Stimulated activated CD4-positive, alpha-beta T cell treated with anti-CD3 and anti-CD28 coated beads, Interleukin-15, amount 100 ng/mL, for 1 hour (primary cell): Measurements from ENCODE around the gene NLRC5.

ENCODE experiments used
- DNase-seq, 2 donors: peaks; one replicate each; pipeline ENCODE4 v3.0.0-alpha.2; 2020; ENCODE audit warnings: low read depth in 1 of 2, low spot score in 1 of 2

The NLRC5 gene

GRCh38 chr16:57020651-57021050 lies 31.3 kb downstream of the NLRC5 start:
- DNase-seq, result no peak

DNA sequence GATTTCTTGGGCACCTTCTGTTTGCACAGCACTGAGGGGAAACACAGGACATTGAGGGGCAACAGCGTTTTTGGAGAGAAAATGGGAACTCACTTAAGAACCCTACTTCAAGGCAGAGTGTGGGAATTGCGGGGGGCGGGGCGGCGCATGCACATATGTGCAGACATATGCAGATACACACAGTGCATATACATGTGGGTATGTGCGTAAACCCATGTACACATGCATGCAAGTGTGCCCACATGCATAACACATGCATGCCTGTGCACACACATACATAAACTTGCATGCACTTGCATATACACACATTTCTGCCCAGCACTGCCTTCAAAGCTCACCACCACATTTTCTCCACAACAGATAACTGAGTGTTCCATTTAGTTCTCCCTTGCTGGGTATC lies 32.4 kb downstream of the NLRC5 start:
- DNase-seq, result no peak

DNA sequence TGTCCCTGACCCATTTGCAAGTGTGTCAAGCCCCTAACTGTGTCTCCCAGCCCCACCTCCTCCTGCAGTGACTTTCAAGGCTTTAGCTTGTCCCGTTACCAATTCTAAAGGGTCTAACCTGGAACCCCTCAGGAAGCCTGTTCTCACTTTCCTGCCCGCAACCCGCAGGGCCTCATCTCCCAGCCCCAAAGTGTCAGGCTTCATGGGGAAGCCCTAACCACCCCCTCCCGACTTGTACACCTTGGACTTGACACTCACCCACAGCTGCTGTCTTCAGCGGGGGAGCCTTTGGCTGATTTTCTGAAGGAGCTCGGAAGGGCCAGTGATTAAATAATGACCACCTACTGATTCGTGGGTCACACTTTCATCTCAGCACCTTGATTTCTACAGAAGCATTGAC lies 33.1 kb downstream of the NLRC5 start:
- no peak for DNase-seq

- peak; percentile 53 to 61 for DNase-seq
Observed at GRCh38 chr16:57023541-57024249, 34.3 kb downstream of the NLRC5 start.

DNA sequence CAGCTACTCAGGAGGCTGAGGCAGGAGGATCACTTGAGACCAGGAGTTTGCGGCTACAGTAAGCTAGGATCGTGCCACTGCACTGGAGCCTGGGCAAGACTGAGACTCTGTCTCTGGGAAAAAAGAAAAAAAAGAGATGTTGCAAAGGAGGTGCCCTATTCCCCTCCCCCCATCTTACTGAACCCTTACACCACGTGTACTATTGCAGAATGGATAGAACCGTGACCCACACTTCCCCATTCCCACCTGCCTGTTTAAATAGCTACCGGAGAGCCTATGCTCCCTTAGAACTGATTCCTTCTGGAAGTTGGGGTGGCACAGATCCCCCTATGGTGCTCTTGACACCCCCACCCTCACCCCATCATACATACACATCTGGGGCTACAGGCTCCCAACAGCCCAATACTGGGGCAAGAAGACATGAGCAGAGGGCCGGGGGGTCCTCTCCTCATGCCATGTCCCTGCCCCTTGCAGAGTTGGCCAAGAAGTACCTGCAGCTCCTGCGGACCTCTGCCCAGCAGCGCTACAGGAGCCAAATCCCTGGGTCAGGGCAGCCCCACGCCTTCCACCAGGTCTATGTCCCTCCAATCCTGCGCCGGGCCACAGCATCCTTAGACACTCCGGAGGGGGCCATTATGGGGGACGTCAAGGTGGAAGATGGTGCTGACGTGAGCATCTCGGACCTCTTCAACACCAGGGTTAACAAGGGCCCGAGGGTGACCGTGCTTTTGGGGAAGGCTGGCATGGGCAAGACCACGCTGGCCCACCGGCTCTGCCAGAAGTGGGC lies 35.7 kb downstream of the NLRC5 start:
- no peak for DNase-seq

GRCh38 chr16:57025941-57026777 lies 36.8 kb downstream of the NLRC5 start:
- no peak for DNase-seq

- DNase-seq, result no peak
Observed at GRCh38 chr16:57026778-57027062, 37.4 kb downstream of the NLRC5 start.

GRCh38 chr16:57027067-57027466 lies 37.7 kb downstream of the NLRC5 start:
- no peak for DNase-seq

GRCh38 chr16:57028086-57028485 lies 38.7 kb downstream of the NLRC5 start:
- no peak for DNase-seq

GRCh38 chr16:57029161-57030160 lies 40.1 kb downstream of the NLRC5 start:
- DNase-seq, result no peak

DNA sequence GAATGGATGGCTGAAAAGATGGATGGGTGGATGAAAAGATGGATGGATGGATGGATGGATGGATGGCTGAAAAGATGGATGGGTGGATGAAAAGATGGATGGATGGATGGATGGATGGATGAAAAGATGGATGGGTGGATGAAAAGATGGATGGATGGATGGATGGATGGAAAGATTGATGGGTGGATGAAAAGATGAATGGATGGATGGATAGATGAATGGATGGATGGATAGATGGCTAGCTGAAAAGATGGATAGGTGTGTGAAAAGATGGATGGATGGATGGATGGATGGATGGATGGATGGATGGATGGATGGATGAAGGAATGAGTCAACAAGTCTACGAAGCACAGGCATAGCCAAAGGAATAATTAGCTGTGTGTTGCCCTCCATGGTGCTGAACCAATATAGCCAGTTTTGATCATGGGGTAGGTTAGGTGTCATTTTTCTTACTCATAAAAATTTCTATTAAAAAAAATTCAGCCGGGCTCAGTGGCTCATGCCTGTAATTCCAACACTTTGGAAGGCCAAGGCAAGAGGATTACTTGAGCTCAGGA lies 41.1 kb downstream of the NLRC5 start:
- no peak for DNase-seq

DNA sequence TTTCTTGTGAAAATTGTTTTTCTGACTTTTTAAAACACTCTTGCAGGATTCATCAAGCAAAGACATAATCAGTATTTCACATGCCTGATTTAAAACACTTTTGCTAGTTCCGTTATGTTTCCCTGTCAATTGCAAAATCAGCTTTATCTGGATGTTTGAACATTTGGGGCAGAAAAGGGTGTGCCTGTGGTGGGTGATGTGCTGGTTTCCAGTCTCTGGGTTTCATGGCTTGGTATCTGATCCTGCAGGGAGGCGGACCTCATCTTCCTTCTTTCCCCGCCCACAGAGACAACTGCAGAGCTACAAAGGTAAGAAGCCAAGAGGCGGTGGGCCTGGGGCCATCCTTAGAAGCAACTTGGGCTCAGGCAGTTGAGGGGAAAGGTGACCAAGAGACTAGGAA lies 41.8 kb downstream of the NLRC5 start:
- no peak for DNase-seq

GRCh38 chr16:57032346-57032745 lies 43.0 kb downstream of the NLRC5 start:
- DNase-seq, result no peak

- DNase-seq, result no peak
Observed at GRCh38 chr16:57032931-57033330, 43.6 kb downstream of the NLRC5 start.

GRCh38 chr16:57036315-57036714 lies 47.0 kb downstream of the NLRC5 start:
- no peak for DNase-seq

- DNase-seq, result no peak
Observed at GRCh38 chr16:57036945-57037344, 47.6 kb downstream of the NLRC5 start.

DNA sequence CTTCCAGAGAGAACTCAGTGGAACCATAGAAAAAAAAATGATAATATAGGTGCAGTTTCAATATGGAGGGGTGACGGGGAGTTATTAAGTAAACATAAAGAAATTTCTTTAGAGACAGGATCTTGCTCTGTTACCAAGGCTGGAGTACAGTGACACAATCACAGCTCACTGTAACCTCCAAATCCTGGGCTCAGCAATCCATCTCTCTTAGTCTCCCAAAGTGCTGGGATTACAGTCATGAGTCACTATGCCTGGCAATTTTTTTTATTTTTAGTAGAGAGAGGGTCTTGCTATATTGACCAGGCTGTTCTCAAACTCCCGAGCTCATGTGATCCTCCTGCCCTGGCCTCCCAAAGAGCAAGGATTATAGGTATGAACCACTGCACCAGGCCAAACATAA lies 48.8 kb downstream of the NLRC5 start:
- DNase-seq, result no peak

GRCh38 chr16:57039148-57039812 lies 49.9 kb downstream of the NLRC5 start:
- no peak for DNase-seq

GRCh38 chr16:57041182-57042156 lies 52.1 kb downstream of the NLRC5 start:
- DNase-seq, result peak; percentile 64 to 66
